ENCODE results near the gene GULP1.

Gene GULP1

GRCh38 chr2:188340257-188340656 lies 48.6 kb downstream of the GULP1 start:
- no peak for TF ChIP-seq CTCF (IDR thresholded peaks at IDR 0.05; ENCODE audit: low read depth, low read length)
- no peak for DNase-seq (ENCODE audit: low read depth, low spot score)
- no peak overlapping the region for H3K4me3 ChIP-seq (ENCODE audit: low read depth, low read length)
- in situ Hi-C loops (cut with HindIII; ENCODE audit: low sequenced_read_pairs) = no loop called here

- no peak for TF ChIP-seq CTCF (IDR thresholded peaks at IDR 0.05; ENCODE audit: low read depth, low read length)
- H3K4me3 ChIP-seq (ENCODE audit: low read depth, low read length) = no peak overlapping the region
- peak; percentile 15 for DNase-seq (ENCODE audit: low read depth, low spot score)
- in situ Hi-C loops (cut with HindIII; ENCODE audit: low sequenced_read_pairs) = no loop called here
These were observed 53.3 kb downstream of the GULP1 start for GRCh38 chr2:188345020-188345419.

GRCh38 chr2:188345426-188345825 lies 53.8 kb downstream of the GULP1 start:
- no peak for DNase-seq (ENCODE audit: low read depth, low spot score)
- no peak overlapping the region for H3K4me3 ChIP-seq (ENCODE audit: low read depth, low read length)
- no peak for TF ChIP-seq CTCF (IDR thresholded peaks at IDR 0.05; ENCODE audit: low read depth, low read length)
- in situ Hi-C loops (cut with HindIII; ENCODE audit: low sequenced_read_pairs) = no loop called here

- no peak for TF ChIP-seq CTCF (IDR thresholded peaks at IDR 0.05; ENCODE audit: low read depth, low read length)
- no peak overlapping the region for H3K4me3 ChIP-seq (ENCODE audit: low read depth, low read length)
- in situ Hi-C loops (cut with HindIII; ENCODE audit: low sequenced_read_pairs) = no loop called here
- no peak for DNase-seq (ENCODE audit: low read depth, low spot score)
These were observed 54.3 kb downstream of the GULP1 start for GRCh38 chr2:188345831-188346458.

- DNase-seq (ENCODE audit: low read depth, low spot score) = no peak
- TF ChIP-seq CTCF (IDR thresholded peaks at IDR 0.05; ENCODE audit: low read depth, low read length) = no peak
- H3K4me3 ChIP-seq (ENCODE audit: low read depth, low read length) = no peak overlapping the region
- in situ Hi-C loops (cut with HindIII; ENCODE audit: low sequenced_read_pairs) = no loop called here
These were observed 57.3 kb downstream of the GULP1 start for GRCh38 chr2:188349019-188349418.

- DNase-seq (ENCODE audit: low read depth, low spot score) = no peak
- H3K4me3 ChIP-seq (ENCODE audit: low read depth, low read length) = no peak overlapping the region
- TF ChIP-seq CTCF (IDR thresholded peaks at IDR 0.05; ENCODE audit: low read depth, low read length) = no peak
- in situ Hi-C loops (cut with HindIII; ENCODE audit: low sequenced_read_pairs) = no loop called here
These were observed 61.6 kb downstream of the GULP1 start for GRCh38 chr2:188353282-188353681.
